GM12865 (cell line): ENCODE results near the gene CLDN2.

ENCODE experiments used
- DNase-seq: peaks from one replicate; pipeline ENCODE4 v3.0.0; 2010; ENCODE audit warnings: low read depth
- H3K4me3 ChIP-seq: 2 replicates; pipeline ENCODE4 v1.5.1; 2011; ENCODE audit warnings: mild to moderate bottlenecking, low read depth, low read length, control low read depth
- TF ChIP-seq, protein P1 (sequence below): IDR thresholded peaks from 2 replicates; pipeline ENCODE4 v1.5.1; 2011; ENCODE audit warnings: low read length, control low read depth, low read depth, inconsistent platforms; ENCODE audit not compliant: insufficient read depth; ENCODE audit errors: missing control alignments

Gene CLDN2

DNA sequence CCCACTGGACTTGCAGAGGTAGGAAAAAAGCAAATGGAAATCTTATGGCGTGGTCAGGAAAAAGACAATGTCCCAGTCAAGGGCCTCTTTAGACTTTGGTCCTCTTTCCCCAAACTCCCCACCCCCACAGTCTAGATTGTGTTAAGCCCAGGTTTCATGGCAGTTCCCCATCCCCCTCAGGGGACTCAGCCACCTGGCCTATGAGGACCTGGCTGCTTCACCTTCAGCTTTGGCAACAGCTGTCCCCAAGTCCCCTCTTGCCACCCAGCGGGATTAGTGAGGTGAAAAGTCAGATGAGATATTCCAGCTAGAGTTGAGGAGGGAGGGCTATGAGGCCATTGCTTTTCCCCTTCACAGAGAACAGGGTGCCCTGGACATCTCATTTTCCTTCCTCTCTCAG, 17.5 kb upstream of the CLDN2 start:
- TF ChIP-seq, protein P1, sequence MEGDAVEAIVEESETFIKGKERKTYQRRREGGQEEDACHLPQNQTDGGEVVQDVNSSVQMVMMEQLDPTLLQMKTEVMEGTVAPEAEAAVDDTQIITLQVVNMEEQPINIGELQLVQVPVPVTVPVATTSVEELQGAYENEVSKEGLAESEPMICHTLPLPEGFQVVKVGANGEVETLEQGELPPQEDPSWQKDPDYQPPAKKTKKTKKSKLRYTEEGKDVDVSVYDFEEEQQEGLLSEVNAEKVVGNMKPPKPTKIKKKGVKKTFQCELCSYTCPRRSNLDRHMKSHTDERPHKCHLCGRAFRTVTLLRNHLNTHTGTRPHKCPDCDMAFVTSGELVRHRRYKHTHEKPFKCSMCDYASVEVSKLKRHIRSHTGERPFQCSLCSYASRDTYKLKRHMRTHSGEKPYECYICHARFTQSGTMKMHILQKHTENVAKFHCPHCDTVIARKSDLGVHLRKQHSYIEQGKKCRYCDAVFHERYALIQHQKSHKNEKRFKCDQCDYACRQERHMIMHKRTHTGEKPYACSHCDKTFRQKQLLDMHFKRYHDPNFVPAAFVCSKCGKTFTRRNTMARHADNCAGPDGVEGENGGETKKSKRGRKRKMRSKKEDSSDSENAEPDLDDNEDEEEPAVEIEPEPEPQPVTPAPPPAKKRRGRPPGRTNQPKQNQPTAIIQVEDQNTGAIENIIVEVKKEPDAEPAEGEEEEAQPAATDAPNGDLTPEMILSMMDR: no peak
- no peak for DNase-seq
- H3K4me3 ChIP-seq: no peak overlapping the region

DNA sequence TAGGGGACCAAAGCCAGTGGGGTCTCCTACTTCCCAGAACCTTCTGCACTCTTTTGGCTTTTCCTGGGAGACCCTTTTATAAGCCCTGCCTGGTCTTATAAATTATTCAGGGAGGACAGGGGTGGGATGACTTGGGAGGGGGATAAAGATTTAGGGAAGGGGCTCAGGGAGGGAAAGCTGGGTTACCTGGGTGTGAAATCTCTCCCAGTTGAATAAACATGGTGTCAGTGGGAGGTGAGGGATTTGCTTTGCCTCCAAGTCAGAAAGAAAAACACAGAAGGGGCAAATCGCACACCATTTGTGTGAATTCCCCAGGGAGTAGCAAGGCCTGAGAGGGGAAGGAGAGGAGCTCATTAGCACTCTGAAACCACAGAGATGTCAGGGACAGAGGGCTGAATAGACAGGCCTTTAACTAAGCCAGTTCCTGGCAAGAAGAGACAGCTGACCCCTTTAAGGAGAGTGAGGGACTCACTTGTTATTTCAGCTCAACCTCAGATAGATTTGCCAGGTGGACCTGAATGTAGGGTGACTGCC, 16.8 kb upstream of the CLDN2 start, which contains the start of gene RIPPLY1:
Gene RIPPLY1 (minus strand): TSS at position 51 of the 534 bp plus-strand sequence. CDS start 54 bp downstream, outside the sequence.
- TF ChIP-seq, protein P1: no peak
- DNase-seq: peak; percentile 1
- no peak within 1 kb of the TSS for H3K4me3 ChIP-seq

DNA sequence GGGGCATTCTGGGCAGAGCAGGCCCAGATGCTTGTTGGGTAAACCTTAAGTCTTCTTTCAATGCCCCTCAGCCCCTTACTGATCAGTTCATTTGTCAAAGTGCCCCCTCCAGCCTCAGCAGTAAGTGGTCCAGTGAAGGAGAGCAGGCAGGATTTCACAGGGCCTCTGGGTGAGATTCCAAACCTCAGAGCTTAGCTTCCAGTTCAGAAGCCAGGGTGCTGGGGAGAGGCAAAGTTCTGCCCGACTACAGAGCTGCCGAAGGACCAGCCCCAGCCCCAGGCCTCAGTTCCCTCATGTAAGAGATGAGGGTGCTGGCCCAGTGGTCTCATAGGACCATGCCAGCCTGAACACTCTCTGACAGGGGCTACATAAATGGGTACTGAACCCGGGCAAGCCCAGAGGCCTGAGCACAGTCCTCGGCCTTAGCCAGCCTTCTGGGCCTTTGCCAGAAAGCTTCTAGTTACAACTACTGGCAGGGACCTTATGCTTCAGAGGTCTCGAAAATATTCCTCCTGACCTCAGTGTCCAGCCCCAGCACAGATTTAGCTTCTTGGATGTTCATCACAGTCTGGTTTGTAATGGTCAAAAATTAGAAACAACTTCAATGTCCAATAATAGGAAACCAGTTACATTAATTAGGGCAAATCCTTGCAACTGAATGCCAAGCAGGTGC, 16.2 kb upstream of the CLDN2 start:
- TF ChIP-seq, protein P1: no peak
- no peak for DNase-seq
- H3K4me3 ChIP-seq: no peak overlapping the region

DNA sequence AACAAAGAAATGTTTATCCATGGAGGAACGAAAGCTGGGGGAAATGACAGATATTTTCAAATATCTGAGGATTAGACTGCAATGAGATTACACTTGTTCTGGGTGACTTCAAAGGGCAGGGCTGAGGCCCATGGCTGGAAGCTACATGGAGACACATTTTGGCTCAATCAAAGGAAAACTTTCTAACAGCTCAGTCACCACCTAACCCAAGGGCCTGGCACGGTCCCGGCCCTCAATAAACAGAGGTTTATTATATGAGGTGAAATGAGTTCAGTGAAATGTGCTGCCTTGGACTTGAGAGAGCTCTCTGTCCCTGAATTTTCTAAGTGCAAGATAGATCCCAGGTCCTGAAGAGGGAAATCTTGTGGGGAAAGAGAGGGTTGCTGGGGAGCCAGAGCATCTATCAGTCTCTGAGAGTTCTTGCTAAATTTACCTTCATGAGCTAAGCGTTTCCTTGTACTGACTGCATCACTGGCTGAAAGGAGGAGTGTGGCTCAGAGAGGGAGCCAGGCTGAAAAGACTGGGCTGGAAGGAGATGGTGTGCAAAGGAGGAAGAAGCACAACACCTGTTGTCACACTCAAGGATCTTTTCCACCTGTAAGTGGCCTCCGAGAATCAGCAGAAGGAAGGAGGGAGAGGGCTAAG, 15.0 kb upstream of the CLDN2 start:
- TF ChIP-seq, protein P1: no peak
- H3K4me3 ChIP-seq: no peak overlapping the region
- DNase-seq: no peak

DNA sequence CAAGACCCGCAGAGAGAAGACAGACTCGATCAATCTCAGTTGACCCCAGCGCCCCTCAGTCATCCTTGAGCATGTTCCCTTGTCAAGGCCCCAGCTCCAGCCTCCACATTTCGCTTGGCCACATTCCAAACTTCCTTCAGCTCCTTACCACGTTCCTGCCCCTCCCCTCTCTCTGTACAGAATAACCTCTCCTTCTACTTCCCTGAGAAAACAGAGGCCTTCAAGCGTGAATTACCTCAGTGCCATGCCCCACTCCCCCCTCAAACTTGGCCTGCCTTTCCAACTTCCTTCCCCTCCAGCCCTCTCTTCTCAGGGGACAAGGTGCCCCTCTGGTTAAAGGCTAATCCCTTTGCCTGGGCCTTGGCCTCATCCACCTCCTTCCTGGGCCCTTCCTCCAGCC, 13.8 kb upstream of the CLDN2 start:
- TF ChIP-seq, protein P1: no peak
- no peak for DNase-seq
- H3K4me3 ChIP-seq: no peak overlapping the region

DNA sequence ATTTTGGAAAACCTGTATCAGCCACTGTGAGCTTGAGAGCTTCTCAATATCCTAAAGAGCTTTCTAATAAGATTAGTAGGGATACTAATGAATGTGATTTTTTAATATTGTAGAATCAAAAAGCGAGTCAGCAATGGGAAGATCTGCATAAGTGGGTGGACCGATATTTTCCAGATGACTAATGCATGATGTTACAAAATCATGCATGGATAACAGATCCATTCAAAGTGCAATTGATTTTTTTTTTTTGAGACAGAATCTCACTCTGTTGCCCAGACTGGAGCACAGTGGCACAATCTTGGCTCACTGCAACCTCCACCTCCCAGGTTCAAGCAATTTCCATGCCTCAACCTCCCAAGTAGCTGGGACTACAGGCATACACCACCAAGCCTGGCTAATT, 7.3 kb upstream of the CLDN2 start:
- TF ChIP-seq, protein P1: no peak
- DNase-seq: no peak

More for the DNA sequence above, 7.3 kb upstream of the CLDN2 start:
- H3K4me3 ChIP-seq: no peak overlapping the region
